HL-60 (cell line): ENCODE measurements around the gene NFASC.
A peak's percentile ranks its signal among the peaks of the same experiment; 100 is the strongest.

Experiments used
- DNase-seq, 2 experiments: peaks; one replicate each; pipeline ENCODE4 v3.0.0-alpha.2; 2010 to 2020; ENCODE audit warnings: low read depth in 1 of 2, low spot score in 1 of 2
- H3K27ac ChIP-seq: fragments of 250-450 bp; sonication (Bioruptor Pico); replicated peaks from 2 replicates; pipeline ENCODE4 v1.5.1; 2020; ENCODE audit warnings: mild to moderate bottlenecking, moderate library complexity
- H3K27me3 ChIP-seq: fragments of 250-450 bp; sonication (Bioruptor Pico); 2 replicates; pipeline ENCODE4 v1.5.1; 2021; ENCODE audit warnings: mild to moderate bottlenecking, moderate library complexity; ENCODE audit not compliant: insufficient read depth, poor library complexity, severe bottlenecking
- H3K4me3 ChIP-seq: replicated peaks from 2 replicates; pipeline ENCODE4 v1.5.1; 2011; ENCODE audit warnings: mild to moderate bottlenecking, control low read depth, low read length; ENCODE audit not compliant: insufficient read depth
- GABPA ChIP-seq: IDR thresholded peaks from 2 replicates; pipeline ENCODE4 v1.6.1; 2012; ENCODE audit warnings: low read depth
- POLR2AphosphoS5 ChIP-seq: IDR thresholded peaks from 2 replicates; pipeline ENCODE4 v1.6.1; 2012; ENCODE audit warnings: low read depth
- REST ChIP-seq: IDR thresholded peaks from 2 replicates; pipeline ENCODE4 v1.6.1; 2012; ENCODE audit warnings: low read depth; ENCODE audit not compliant: insufficient replicate concordance
- SPI1 ChIP-seq: IDR thresholded peaks from 2 replicates; pipeline ENCODE4 v1.6.1; 2012; ENCODE audit warnings: low read depth, mild to moderate bottlenecking, borderline replicate concordance
- TF ChIP-seq, protein P1 (sequence below): IDR thresholded peaks from one replicate; pipeline ENCODE4 v1.5.1; 2011; ENCODE audit warnings: low read length, control low read depth, inconsistent platforms; ENCODE audit not compliant: insufficient read depth

Gene NFASC

GRCh38 chr1:204941421-204942338 lies 71.0 kb downstream of the NFASC start:
- Histone ChIP-seq H3K27ac (no peak overlapping the region), H3K4me3 (no peak overlapping the region), H3K27me3 (no peaks in the 10 kb centered on the region)
- no peak for TF ChIP-seq REST
- TF ChIP-seq GABPA: no peak
- TF ChIP-seq, protein P1, sequence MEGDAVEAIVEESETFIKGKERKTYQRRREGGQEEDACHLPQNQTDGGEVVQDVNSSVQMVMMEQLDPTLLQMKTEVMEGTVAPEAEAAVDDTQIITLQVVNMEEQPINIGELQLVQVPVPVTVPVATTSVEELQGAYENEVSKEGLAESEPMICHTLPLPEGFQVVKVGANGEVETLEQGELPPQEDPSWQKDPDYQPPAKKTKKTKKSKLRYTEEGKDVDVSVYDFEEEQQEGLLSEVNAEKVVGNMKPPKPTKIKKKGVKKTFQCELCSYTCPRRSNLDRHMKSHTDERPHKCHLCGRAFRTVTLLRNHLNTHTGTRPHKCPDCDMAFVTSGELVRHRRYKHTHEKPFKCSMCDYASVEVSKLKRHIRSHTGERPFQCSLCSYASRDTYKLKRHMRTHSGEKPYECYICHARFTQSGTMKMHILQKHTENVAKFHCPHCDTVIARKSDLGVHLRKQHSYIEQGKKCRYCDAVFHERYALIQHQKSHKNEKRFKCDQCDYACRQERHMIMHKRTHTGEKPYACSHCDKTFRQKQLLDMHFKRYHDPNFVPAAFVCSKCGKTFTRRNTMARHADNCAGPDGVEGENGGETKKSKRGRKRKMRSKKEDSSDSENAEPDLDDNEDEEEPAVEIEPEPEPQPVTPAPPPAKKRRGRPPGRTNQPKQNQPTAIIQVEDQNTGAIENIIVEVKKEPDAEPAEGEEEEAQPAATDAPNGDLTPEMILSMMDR: peak; percentile 72
- TF ChIP-seq POLR2AphosphoS5: no peak
- TF ChIP-seq SPI1: no peak
- peak in 1 of 2 experiments; percentile 50 for DNase-seq

GRCh38 chr1:204943495-204943894 lies 72.8 kb downstream of the NFASC start:
- Histone ChIP-seq H3K4me3 (no peak overlapping the region), H3K27ac (no peak overlapping the region), H3K27me3 (no peaks in the 10 kb centered on the region)
- no peak for DNase-seq
- TF ChIP-seq REST: no peak
- no peak for TF ChIP-seq GABPA
- TF ChIP-seq, protein P1: no peak
- no peak for TF ChIP-seq POLR2AphosphoS5
- TF ChIP-seq SPI1: no peak

- TF ChIP-seq GABPA (no peak), POLR2AphosphoS5 (no peak), REST (no peak), SPI1 (no peak)
- TF ChIP-seq, protein P1: no peak
- no peak for DNase-seq
- Histone ChIP-seq H3K4me3 (no peak overlapping the region), H3K27me3 (no peaks in the 10 kb centered on the region), H3K27ac (no peak overlapping the region)
These were observed 74.0 kb downstream of the NFASC start for GRCh38 chr1:204944662-204945061.
